ENCODE data around the gene EXD3.

- TF ChIP-seq CTCF (IDR thresholded peaks at IDR 0.05) (no peak), POLR2A (IDR thresholded peaks at IDR 0.05) (no peak), POLR2AphosphoS5 (IDR thresholded peaks at IDR 0.05) (no peak)
Measured at GRCh38 chr9:137293482-137294090, 129.4 kb downstream of the EXD3 start.

Measured in breast epithelium (tissue), 3 donors.